A673 (cell line): Measurements from ENCODE around the gene DIPK1B. TPM values are rescaled to one million over a fixed set of nuclear protein-coding genes. Genes with fewer than 3 reads are reported as not detected.
A peak's percentile ranks its signal among the peaks of the same experiment; 100 is the strongest.

Source experiments
- BruUV-seq: library from RNA; stranded (reverse); fragments of 400-500 nt; replicated peaks from 2 replicates; lab custom pipeline; 2021; lab: Mats Ljungman, UMichigan
- CTCF ChIA-PET: fragments of 300-600 bp; sonication (Branson Sonifier 250); formaldehyde crosslinking; loops from one replicate; lab custom pipeline; 2022; ENCODE audit warnings: antibody characterized with exemption; lab: Charles Lee
- POLR2A ChIA-PET: fragments of 300-600 bp; sonication (Branson Sonifier 250); formaldehyde crosslinking; loops from one replicate; lab custom pipeline; 2022; ENCODE audit warnings: antibody characterized with exemption; ENCODE audit not compliant: low non-redundant PET; lab: Charles Lee
- DNase-seq: peaks from one replicate; pipeline ENCODE4 v3.0.0-alpha.2; 2015; ENCODE audit warnings: low spot score
- H3K27ac ChIP-seq: fragments of 200-600 bp; sonication (generic); 2 replicates; pipeline ENCODE4 v1.5.1; 2016; ENCODE audit warnings: mixed run types, low read depth, mild to moderate bottlenecking, mixed read lengths, antibody characterized with exemption, low read length; ENCODE audit not compliant: poor library complexity, severe bottlenecking
- H3K27me3 ChIP-seq: fragments of 200-600 bp; sonication (generic); replicated peaks from 2 replicates; pipeline ENCODE4 v1.6.1; 2017; ENCODE audit warnings: mixed run types, low read depth, mild to moderate bottlenecking, mixed read lengths, antibody characterized with exemption, low read length; ENCODE audit not compliant: insufficient read depth, poor library complexity
- H3K36me3 ChIP-seq: fragments of 200-600 bp; sonication (generic); 2 replicates; pipeline ENCODE4 v1.6.1; 2016; ENCODE audit warnings: mixed run types, mild to moderate bottlenecking, mixed read lengths, antibody characterized with exemption, low read length; ENCODE audit not compliant: insufficient read depth, poor library complexity, severe bottlenecking
- H3K4me1 ChIP-seq: fragments of 200-600 bp; sonication (generic); 2 replicates; pipeline ENCODE4 v1.6.1; 2017; ENCODE audit warnings: mixed run types, mild to moderate bottlenecking, mixed read lengths, antibody characterized with exemption, low read length; ENCODE audit not compliant: insufficient read depth, poor library complexity, severe bottlenecking
- H3K4me3 ChIP-seq: fragments of 200-600 bp; sonication (generic); 2 replicates; pipeline ENCODE4 v1.5.1; 2016; ENCODE audit warnings: low read depth, mixed run types, mild to moderate bottlenecking, mixed read lengths, low read length; ENCODE audit not compliant: poor library complexity, severe bottlenecking
- H3K9me3 ChIP-seq: fragments of 200-600 bp; sonication (generic); 2 replicates; pipeline ENCODE4 v1.6.1; 2016; ENCODE audit warnings: mixed run types, low read depth, mild to moderate bottlenecking, mixed read lengths, antibody characterized with exemption, low read length; ENCODE audit not compliant: poor library complexity, severe bottlenecking
- CTCF ChIP-seq: fragments of 300-800, 200-600 bp; sonication (generic); conservative IDR thresholded peaks from 2 replicates; pipeline ENCODE4 v1.5.1; 2017; ENCODE audit warnings: low read depth, mild to moderate bottlenecking, antibody characterized with exemption, low read length, moderate library complexity, mixed read lengths
- EZH2 ChIP-seq: fragments of 200-600 bp; sonication (generic); IDR thresholded peaks from 2 replicates; pipeline ENCODE4 v1.6.1; 2017; ENCODE audit warnings: borderline replicate concordance, low read depth, mild to moderate bottlenecking, mixed read lengths, antibody characterized with exemption, low read length; ENCODE audit not compliant: poor library complexity, severe bottlenecking
- intact Hi-C: fragments of 100-400 bp; cut with micrococcal nuclease; formaldehyde crosslinking; loops from one replicate; pipeline ENCODE4 v1.10.0; 2022; ENCODE audit not compliant: unreplicated experiment
- total RNA-seq: library from RNA; stranded (reverse); gene quantifications from 2 replicates; pipeline ENCODE4 v1.2.3, GENCODE V29; 2021

The DIPK1B gene
- total RNA-seq, 1 experiment from 2014 or later, result 26.4 TPM

GRCh38 chr9:136761545-136761981 is 49.2 kb downstream of the DIPK1B start:
- H3K4me1 ChIP-seq, result peaks cover 5% of the 10 kb centered on the region
- H3K9me3 ChIP-seq, result no peaks in the 10 kb centered on the region
- no TSS peak for BruUV-seq
- H3K27me3 ChIP-seq, result no peaks in the 10 kb centered on the region
- no peak overlapping the region for H3K4me3 ChIP-seq
- H3K36me3 ChIP-seq, result no peaks in the 10 kb centered on the region
- no peak for DNase-seq
- TF ChIP-seq EZH2, result no peak
- no peak for TF ChIP-seq CTCF
- ChIA-PET CTCF (interaction anchor here (0.6 to 0.9 kb wide), 2 partner anchors 11 to 231 kb away, joined by 3 read pairs; no protein-coding TSS in a partner anchor), POLR2A (no interaction called here)
- H3K27ac ChIP-seq, result no peak overlapping the region
- intact Hi-C loops, result no loop called here

GRCh38 chr9:136762221-136762691 is 49.9 kb downstream of the DIPK1B start:
- intact Hi-C loops, result no loop called here
- Histone ChIP-seq H3K9me3 (no peaks in the 10 kb centered on the region), H3K27me3 (no peaks in the 10 kb centered on the region), H3K36me3 (no peaks in the 10 kb centered on the region), H3K4me1 (peaks cover 5% of the 10 kb centered on the region), H3K4me3 (no peak overlapping the region), H3K27ac (no peak overlapping the region)
- no peak for DNase-seq
- ChIA-PET POLR2A (no interaction called here), CTCF (no interaction called here)
- no TSS peak for BruUV-seq
- TF ChIP-seq CTCF (no peak), EZH2 (no peak)

DNA sequence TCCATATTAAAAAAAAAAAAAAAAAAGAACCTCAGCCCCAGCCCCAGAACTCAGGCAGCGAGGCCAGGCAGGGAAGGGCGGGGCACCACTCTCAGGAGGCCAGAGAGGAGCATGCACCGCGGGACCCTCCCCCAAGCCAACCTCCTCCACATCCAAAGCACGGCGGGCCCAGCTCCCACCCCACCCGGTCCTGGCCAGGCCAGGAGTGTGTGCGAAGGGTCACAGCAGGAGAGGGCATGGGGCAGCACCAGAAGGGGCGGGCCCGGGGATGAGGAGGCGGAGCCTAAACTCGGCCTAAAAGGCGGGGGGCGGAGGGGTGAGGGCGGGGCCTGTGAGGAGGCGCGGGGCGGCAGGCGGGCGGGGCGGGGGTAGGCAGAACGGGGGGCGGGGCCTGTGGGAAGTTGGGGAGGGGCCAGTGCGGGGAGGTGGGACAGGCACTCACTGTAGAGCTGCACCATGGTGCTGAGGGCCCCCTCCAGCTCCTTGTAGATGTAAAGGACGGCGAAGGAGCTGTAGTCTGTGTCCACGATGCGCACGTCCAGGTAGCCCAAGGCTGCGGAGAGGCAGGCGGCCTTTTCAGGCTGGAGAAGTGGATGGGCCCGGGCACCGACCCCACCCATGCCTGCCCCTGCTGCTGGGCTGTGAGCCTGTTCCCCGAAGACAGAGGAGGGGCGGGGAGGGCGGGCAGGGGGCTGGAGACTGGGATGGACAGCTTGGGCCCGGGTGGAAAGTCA is 50.7 kb downstream of the DIPK1B start:
- CTCF ChIA-PET, result interaction anchor here (0.6 kb wide), 1 partner anchor 19 kb away, joined by 4 read pairs; no protein-coding TSS in a partner anchor
- Histone ChIP-seq H3K9me3 (no peaks in the 10 kb centered on the region), H3K4me1 (peaks cover 5% of the 10 kb centered on the region), H3K27ac (no peak overlapping the region), H3K4me3 (no peak overlapping the region), H3K36me3 (no peaks in the 10 kb centered on the region), H3K27me3 (no peaks in the 10 kb centered on the region)
- BruUV-seq, result no TSS peak
- peak; percentile 69 for DNase-seq
- intact Hi-C loops, result no loop called here
- TF ChIP-seq CTCF, result no peak
- TF ChIP-seq EZH2, result no peak
- POLR2A ChIA-PET, result no interaction called here
